Left ventricle myocardium inferior (tissue), 1 donor: Measurements from ENCODE around the gene ABHD4. TPM values are rescaled to one million over a fixed set of nuclear protein-coding genes. Genes with fewer than 3 reads are reported as not detected.

ENCODE experiments used
- DNase-seq: peaks from one replicate; pipeline ENCODE4 v3.0.0-alpha.2; 2020
- H3K27ac ChIP-seq: fragments of 200-600 bp; replicated peaks from 2 replicates; pipeline ENCODE4 v1.8.0; 2021
- H3K27me3 ChIP-seq: fragments of 200-600 bp; 2 replicates; pipeline ENCODE4 v1.8.0; 2021; ENCODE audit warnings: low read depth
- H3K36me3 ChIP-seq: fragments of 200-600 bp; 2 replicates; pipeline ENCODE4 v1.8.0; 2021
- H3K4me1 ChIP-seq: fragments of 200-600 bp; 2 replicates; pipeline ENCODE4 v1.8.0; 2021
- H3K4me3 ChIP-seq: fragments of 200-600 bp; 2 replicates; pipeline ENCODE4 v1.8.0; 2021; ENCODE audit warnings: mild to moderate bottlenecking, moderate library complexity
- H3K9me3 ChIP-seq: fragments of 200-600 bp; replicated peaks from 2 replicates; pipeline ENCODE4 v1.8.0; 2021
- CTCF ChIP-seq: fragments of 200-600 bp; IDR thresholded peaks from 2 replicates; pipeline ENCODE4 v1.8.0; 2021; ENCODE audit warnings: antibody characterized with exemption, mild to moderate bottlenecking, borderline replicate concordance
- intact Hi-C: fragments of 100-400 bp; cut with micrococcal nuclease; formaldehyde crosslinking; loops from one replicate; pipeline ENCODE4 v1.11.0; 2022
- total RNA-seq: library from RNA; stranded (reverse); fragmentation: NEBNext Ultra II Directional; extraction: Animal tissue kit (Norgen Biotek cat#: 25700); gene quantifications from one replicate; pipeline ENCODE4 v1.2.1, GENCODE V29; 2021
- donor health status: DM: no; HTN: yes; CAD: no; lungs with severe emphysema.

Gene ABHD4
- total RNA-seq, 1 donor from 2014 or later, result 23.2 TPM

- TF ChIP-seq CTCF, result no peak
- DNase-seq, result no peak
- no peaks in the 10 kb centered on the region for H3K27me3 ChIP-seq
- peak overlapping the region; percentile 67 for H3K27ac ChIP-seq
- intact Hi-C loops, result loop anchor here (10.0 kb wide), 1 partner anchor 164 kb away; no protein-coding TSS in a partner anchor
- peaks cover 8% of the 10 kb centered on the region for H3K36me3 ChIP-seq
- H3K9me3 ChIP-seq, result no peaks in the 10 kb centered on the region
- peaks cover 51% of the 10 kb centered on the region for H3K4me1 ChIP-seq
- no peak overlapping the region for H3K4me3 ChIP-seq
Observed at GRCh38 chr14:22559041-22559440, 39.1 kb upstream of the ABHD4 start.

- no peaks in the 10 kb centered on the region for H3K27me3 ChIP-seq
- H3K36me3 ChIP-seq, result peaks cover 17% of the 10 kb centered on the region
- no peak overlapping the region for H3K4me3 ChIP-seq
- DNase-seq, result no peak
- peaks cover 65% of the 10 kb centered on the region for H3K4me1 ChIP-seq
- TF ChIP-seq CTCF, result no peak
- no peaks in the 10 kb centered on the region for H3K9me3 ChIP-seq
- no peak overlapping the region for H3K27ac ChIP-seq
- intact Hi-C loops, result loop anchor here (10.0 kb wide), 1 partner anchor 294 kb away; no protein-coding TSS in a partner anchor
Observed at GRCh38 chr14:22560662-22561365, 37.3 kb upstream of the ABHD4 start.

GRCh38 chr14:22561366-22561660 is 36.8 kb upstream of the ABHD4 start:
- H3K36me3 ChIP-seq, result peaks cover 17% of the 10 kb centered on the region
- H3K4me3 ChIP-seq, result no peak overlapping the region
- H3K27me3 ChIP-seq, result no peaks in the 10 kb centered on the region
- H3K9me3 ChIP-seq, result no peaks in the 10 kb centered on the region
- intact Hi-C loops, result loop anchor here (10.0 kb wide), 1 partner anchor 293 kb away; no protein-coding TSS in a partner anchor
- H3K4me1 ChIP-seq, result peaks cover 61% of the 10 kb centered on the region
- no peak for DNase-seq
- TF ChIP-seq CTCF, result no peak
- H3K27ac ChIP-seq, result peak overlapping the region; percentile 6

- H3K27me3 ChIP-seq, result no peaks in the 10 kb centered on the region
- H3K4me1 ChIP-seq, result peaks cover 59% of the 10 kb centered on the region
- no peak for TF ChIP-seq CTCF
- no peak overlapping the region for H3K4me3 ChIP-seq
- H3K36me3 ChIP-seq, result peaks cover 17% of the 10 kb centered on the region
- DNase-seq, result no peak
- H3K9me3 ChIP-seq, result no peaks in the 10 kb centered on the region
- peak overlapping the region; percentile 6 for H3K27ac ChIP-seq
- intact Hi-C loops, result loop anchor here (10.0 kb wide), 1 partner anchor 293 kb away; no protein-coding TSS in a partner anchor
Observed at GRCh38 chr14:22561661-22562579, 36.2 kb upstream of the ABHD4 start.

GRCh38 chr14:22563987-22564386 is 34.1 kb upstream of the ABHD4 start:
- intact Hi-C loops, result loop anchor here (10.0 kb wide), 1 partner anchor 291 kb away; no protein-coding TSS in a partner anchor
- Histone ChIP-seq H3K27me3 (no peaks in the 10 kb centered on the region), H3K27ac (peak overlapping the region; percentile 36), H3K9me3 (no peaks in the 10 kb centered on the region), H3K36me3 (peaks cover 26% of the 10 kb centered on the region), H3K4me1 (peaks cover 48% of the 10 kb centered on the region), H3K4me3 (no peak overlapping the region)
- no peak for DNase-seq
- TF ChIP-seq CTCF, result no peak
